OCI-M1 (cell line): Measurements from ENCODE around the gene BMP6.
"Not testable (repeated sequence)": the region's sequence is repeated elsewhere in the genome, so short reads cannot be mapped to it uniquely, and the experiment has no call there.

Experiments
- DNase-seq: peaks from one replicate; lab custom pipeline; 2025; lab: John Stamatoyannopoulos, UW

BMP6 gene

GRCh38 chr6:7886132-7886531 is 160.2 kb downstream of the BMP6 start:
- no peak for DNase-seq

- DNase-seq: no peak
These were observed 161.5 kb downstream of the BMP6 start for GRCh38 chr6:7887278-7887991.

DNA sequence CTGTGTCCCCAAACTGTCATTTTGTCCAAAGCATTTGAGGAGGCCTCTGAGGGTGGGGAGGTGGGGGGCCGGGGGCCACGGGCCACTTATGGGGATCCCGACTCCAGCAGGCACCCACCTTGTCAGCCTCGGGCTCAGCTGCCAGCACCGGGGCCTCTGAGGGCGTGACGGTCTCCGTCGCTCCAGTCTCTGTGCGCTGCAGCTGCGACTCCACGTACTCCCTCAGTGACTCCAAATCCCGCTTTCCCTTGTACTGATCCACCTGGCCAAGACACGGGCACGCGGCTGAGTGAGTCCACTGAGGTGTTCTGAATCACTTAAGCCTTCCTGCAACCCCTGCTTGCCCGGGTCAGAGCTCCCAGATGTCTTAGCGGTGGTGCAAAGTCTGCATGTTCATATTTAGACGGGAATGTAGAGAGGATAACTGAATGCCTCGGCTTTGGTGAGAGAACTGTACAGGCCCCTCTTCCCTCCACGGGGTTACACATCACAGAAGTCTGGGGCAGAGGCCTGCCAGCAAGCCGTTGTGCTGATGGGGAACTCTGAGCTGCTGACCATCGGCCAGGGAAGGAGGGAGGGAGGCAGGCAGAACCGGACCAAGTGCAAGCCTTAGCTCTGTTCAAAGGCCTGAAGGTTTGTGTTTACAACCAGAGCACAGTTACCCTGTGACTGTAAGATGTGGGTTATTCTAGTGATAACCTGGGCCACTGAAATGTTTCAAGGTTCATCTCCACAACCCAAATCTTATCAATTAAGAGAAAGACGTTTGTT is 162.9 kb downstream of the BMP6 start:
- no peak for DNase-seq

- DNase-seq: no peak
These were observed 165.4 kb downstream of the BMP6 start for GRCh38 chr6:7891078-7891872.

- not testable (repeated sequence) for DNase-seq
These were observed 166.5 kb downstream of the BMP6 start for GRCh38 chr6:7892367-7892766.

DNA sequence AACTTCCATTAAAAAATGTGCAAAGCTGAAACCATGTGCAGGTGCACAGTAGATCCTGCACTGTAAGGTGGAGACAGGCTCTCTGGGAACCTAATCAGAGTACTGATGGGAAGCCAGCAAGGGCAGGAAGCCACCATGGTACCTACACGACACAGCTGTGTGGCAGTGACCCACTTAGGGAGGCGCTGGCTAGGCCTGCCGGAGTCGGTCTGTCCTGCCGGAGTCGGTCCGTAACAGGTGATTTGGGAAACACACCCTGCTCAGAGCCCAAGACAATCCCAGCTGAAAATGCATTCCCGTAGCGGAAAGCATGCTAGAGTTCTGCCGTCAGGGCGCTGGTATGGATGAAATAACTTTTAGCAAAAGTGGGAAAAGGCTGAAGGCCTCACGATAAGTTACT is 167.4 kb downstream of the BMP6 start:
- DNase-seq: no peak

DNA sequence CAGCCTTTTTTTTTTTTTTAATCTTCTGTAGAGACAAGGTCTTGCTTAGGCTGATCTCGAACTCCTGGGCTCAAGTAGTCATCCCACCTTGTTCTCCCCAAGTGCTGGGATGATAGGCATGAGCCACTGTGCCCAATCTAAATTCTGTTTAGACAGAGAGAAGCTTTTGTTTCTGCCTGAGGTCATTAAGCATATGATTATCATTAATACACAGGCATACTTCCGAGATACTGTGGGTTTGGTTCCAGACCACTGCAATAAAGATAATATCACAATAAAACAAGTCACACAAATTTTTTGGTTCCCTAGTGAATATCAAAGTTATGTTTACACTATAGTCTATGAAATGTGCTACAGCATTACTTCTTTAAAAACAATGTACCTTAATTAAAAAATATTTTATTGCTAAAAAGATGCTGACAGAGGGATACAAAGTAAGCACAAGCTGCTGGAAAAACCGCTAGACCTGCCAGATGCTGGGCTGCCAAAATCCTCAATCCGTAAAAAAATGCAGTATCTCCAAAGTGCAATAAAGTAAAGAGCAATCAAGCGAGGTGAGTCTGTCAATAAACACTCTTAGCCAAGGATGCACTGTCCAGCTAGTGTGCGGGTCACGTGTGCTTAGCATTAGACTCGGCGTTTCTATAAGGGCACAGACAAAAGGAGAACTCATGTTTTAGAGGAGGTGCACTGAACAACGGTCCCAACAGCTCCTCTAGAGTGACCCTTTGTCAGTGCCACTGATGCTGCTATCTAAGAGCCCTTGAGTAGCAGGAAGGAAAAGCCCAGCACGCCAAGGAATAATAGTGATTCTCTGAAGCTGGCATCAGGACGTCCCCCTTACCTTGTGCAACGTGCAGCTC is 168.6 kb downstream of the BMP6 start:
- no peak for DNase-seq

DNA sequence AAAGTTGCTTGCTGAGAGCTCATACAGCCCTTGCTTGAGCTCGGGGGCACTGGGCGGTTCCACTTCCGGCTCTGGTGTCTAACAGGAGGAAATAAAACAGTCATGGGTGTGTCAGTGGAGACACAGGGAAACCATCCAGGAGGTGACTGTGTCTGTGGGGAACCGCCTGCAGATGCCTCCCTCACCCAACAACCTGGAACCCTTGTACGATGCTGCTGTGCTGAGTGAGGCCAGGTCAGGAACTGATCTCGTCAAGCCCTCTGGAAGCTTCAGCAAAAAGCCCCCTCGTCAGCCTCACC is 169.2 kb downstream of the BMP6 start:
- DNase-seq: no peak

- no peak for DNase-seq
These were observed 170.6 kb downstream of the BMP6 start for GRCh38 chr6:7896465-7896987.

DNA sequence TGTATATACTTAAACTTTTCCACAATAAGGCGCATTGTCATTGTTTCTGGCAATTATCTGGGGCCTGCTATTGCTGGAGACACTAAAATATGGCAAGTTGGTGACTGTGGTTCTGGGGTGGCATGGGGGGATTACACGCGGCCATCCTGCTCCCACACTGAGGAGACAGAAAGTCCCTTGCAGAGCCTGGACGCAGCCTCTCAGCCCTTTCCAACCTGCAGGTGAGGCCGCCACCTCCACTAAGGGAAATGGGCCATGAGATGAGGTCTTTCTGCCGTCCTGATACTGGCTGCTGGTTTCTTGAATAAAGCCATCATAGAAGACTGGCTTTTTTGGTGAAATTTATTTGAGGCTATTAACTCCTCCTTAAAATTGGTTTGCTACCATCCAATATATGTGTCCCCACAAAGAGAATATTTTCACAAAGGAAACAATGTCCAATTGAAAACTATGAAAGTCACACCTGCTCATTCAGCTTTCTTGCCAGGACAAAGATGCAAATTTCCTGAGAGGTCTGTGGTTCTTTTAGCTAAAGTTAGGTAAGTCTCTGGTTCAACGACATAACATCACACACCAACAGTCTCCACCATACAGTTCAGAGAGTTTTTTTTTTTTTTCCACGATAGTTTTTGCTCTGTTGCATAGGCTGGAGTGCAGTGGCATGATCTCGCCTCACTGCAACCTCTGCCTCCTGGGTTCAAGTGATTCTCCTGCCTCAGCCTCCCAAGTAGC is 171.7 kb downstream of the BMP6 start:
- DNase-seq: no peak

- DNase-seq: not testable (repeated sequence)
These were observed 172.3 kb downstream of the BMP6 start for GRCh38 chr6:7898193-7898586.

DNA sequence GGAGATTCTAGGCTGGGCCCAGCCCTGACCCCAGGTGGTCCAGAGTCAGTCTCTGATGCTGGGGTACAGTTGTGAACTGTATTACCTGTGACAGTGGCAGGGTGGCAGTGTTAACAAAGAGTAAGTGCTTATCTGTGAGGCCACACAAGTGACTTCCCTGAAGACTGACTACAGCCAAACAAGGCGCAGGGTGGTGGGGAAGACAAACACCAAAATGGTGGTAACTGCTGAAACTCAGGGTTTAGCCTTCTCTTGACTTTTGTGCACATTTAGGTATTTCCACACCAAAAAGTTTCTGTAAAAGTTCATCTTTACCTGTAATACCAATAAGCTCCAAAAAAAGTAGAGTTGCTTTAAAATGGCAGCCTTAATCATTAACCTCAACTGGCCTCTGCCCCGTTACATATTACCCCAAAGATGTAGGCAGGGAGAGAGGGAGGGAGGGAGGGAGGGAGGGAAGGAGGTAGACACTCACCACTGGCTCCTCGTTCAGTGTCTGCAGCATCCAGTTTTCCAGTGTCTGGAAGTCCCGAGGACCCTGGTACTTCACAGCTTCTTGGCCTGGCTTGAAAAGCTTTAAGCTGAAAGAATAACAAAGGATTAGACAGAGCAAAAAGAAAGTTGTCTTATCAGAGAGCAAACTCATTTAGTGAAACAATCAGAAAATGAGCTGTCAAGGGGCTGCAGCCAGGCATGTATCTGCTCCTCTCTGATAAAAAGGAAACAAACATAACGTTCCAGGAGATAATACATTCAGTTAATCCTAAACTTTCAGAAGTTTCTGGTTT is 173.4 kb downstream of the BMP6 start:
- peak; percentile 93 for DNase-seq

GRCh38 chr6:7899889-7900213 is 174.0 kb downstream of the BMP6 start:
- no peak for DNase-seq

DNA sequence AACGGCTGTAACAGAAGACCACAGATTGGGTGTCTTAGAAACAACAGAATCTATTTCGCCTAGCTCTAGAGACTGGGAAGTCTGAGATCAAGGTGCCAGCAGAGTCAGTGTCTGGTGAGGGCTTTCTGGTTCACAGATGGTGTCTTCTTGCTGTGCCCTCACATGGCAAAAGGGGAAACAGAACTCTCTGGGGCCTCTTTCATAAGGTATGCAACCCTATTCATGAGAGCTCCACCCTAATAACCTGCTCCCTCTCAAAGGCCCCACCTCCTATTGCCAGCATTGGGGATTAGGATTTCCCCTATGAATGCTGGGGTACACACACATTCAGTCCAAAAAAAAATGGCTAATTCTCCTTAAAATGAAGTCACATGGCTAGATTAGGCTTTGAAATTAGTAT is 174.7 kb downstream of the BMP6 start:
- DNase-seq: peak; percentile 36

GRCh38 chr6:7901056-7901455 is 175.2 kb downstream of the BMP6 start:
- no peak for DNase-seq

DNA sequence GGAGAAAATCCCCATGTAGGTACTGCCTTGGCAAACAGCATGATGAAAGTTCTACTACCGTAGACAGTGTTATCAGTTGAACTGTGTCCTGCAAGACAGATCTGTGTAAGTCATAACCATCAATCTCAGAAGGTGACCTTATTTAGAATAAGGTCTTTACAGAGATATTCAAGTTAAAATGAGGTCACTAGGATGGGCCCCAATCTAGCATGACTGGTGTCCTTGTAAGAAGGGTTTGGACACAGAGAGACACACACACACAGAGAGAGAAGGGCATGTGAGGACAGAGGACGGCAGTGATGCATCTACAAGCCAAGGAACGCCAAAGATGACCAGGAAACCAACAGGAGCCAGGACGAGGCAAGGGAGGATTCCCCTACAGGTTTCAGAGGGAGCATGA is 175.9 kb downstream of the BMP6 start:
- no peak for DNase-seq

DNA sequence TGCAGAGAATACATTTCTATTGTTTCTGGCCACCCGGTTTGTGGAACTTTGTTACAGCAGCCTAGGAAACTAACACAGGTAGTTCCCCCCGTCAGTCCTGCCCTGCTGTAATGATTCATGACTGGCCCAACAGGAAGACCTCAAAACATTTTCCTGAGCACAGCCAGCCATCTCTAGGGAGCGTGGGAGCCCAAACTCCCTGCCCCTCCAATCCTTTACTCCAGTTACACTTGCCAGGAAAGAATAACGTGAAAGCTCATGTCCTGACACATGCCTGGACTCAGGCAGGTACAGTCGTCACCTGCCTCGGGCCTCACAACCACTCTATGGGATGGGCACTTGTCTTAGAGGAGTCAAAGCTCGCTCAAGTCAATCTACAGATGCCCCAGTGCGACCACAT is 176.3 kb downstream of the BMP6 start:
- no peak for DNase-seq

- no peak for DNase-seq
These were observed 177.0 kb downstream of the BMP6 start for GRCh38 chr6:7902867-7903266.

- DNase-seq: no peak
These were observed 177.8 kb downstream of the BMP6 start for GRCh38 chr6:7903673-7904072.

- no peak for DNase-seq
These were observed 178.9 kb downstream of the BMP6 start for GRCh38 chr6:7904654-7905319.
